A549 (cell line): ENCODE results near the gene KYNU.

ENCODE experiments used
- NFE2L2 ChIP-seq: fragments of 150-350 bp; conservative IDR thresholded peaks from 2 replicates; pipeline ENCODE4 v1.6.1; 2014; ENCODE audit warnings: low read length
- RFX5 ChIP-seq: fragments of 450-650 bp; IDR thresholded peaks from 2 replicates; pipeline ENCODE4 v1.7.1; 2014; ENCODE audit warnings: antibody characterized with exemption, mild to moderate bottlenecking, moderate library complexity
- TF ChIP-seq, protein P1 (sequence below): fragments of >200 bp; sonication (Bioruptor Twin); formaldehyde crosslinking; IDR thresholded peaks from 3 replicates; pipeline ENCODE4 v1.5.1; 2016

DNA sequence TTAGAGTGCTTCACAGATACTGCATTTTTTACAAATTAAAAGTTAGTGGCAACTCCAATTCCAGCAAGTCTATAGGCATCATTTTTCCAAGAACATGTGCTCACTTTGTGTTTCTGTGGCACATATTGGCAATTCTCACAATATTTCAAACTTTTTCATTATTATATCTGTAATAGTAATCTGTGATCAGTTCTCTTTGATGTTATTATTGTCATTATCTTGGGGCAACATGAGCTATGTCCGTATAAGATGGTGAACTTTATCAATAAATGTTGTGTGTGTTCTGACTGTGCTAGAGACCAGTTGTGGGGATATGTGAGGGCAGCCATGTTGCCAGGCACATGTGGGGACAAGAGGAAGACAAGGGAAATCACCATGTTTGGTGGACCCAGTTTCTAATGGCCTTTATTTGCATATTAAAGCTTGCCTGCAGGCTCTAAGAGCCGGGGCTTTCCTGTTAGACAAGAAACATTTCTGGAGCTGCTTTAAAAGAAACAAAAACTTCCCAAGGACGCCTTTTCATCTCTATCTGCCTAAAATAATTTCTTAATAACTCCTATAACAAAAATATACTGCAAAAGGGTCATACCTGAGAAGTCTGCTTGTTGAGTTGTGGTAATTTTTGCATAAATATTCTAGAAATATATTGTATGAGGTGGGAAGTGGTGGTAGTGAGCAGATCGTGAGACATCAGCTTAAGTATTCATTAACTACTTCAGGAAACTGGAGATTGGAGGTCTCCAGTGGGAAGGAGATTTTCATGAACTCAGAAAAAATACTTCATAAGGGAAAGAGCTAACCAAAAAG, 37.2 kb downstream of the KYNU start:
- TF ChIP-seq NFE2L2, result no peak
- TF ChIP-seq, protein P1, sequence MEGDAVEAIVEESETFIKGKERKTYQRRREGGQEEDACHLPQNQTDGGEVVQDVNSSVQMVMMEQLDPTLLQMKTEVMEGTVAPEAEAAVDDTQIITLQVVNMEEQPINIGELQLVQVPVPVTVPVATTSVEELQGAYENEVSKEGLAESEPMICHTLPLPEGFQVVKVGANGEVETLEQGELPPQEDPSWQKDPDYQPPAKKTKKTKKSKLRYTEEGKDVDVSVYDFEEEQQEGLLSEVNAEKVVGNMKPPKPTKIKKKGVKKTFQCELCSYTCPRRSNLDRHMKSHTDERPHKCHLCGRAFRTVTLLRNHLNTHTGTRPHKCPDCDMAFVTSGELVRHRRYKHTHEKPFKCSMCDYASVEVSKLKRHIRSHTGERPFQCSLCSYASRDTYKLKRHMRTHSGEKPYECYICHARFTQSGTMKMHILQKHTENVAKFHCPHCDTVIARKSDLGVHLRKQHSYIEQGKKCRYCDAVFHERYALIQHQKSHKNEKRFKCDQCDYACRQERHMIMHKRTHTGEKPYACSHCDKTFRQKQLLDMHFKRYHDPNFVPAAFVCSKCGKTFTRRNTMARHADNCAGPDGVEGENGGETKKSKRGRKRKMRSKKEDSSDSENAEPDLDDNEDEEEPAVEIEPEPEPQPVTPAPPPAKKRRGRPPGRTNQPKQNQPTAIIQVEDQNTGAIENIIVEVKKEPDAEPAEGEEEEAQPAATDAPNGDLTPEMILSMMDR, result no peak
- no peak for TF ChIP-seq RFX5
